Kidney epithelial cell (primary cell): Measurements from ENCODE around the gene PRIM1. TPM values are rescaled to one million over a fixed set of nuclear protein-coding genes. Genes with fewer than 3 reads are reported as not detected.
A peak's percentile ranks its signal among the peaks of the same experiment; 100 is the strongest.
"Not testable (repeated sequence)": the region's sequence is repeated elsewhere in the genome, so short reads cannot be mapped to it uniquely, and the experiment has no call there.

Source experiments
- DNase-seq: peaks from one replicate; pipeline ENCODE4 v3.0.0-alpha.2; 2010; ENCODE audit warnings: low read depth
- H3K27me3 ChIP-seq: 2 replicates; pipeline ENCODE4 v1.6.0; 2011; ENCODE audit warnings: low read length; ENCODE audit not compliant: control insufficient read depth, insufficient read depth
- H3K36me3 ChIP-seq: 2 replicates; pipeline ENCODE4 v1.5.1; 2011; ENCODE audit warnings: low read length; ENCODE audit not compliant: control insufficient read depth, insufficient read depth
- H3K4me3 ChIP-seq: 2 replicates; pipeline ENCODE4 v1.5.1; 2011; ENCODE audit warnings: low read depth, mild to moderate bottlenecking, control low read depth, low read length
- total RNA-seq: library from RNA; depleted of rRNA; stranded (reverse); fragments of >200 nt; gene quantifications from 2 replicates; pipeline ENCODE4 v1.2.3, GENCODE V29; 2015
- TF ChIP-seq, protein P1 (sequence below): IDR thresholded peaks from 2 replicates; pipeline ENCODE4 v1.5.1; 2011; ENCODE audit warnings: mild to moderate bottlenecking, moderate library complexity, low read length, control low read depth, inconsistent platforms; ENCODE audit not compliant: insufficient read depth, poor library complexity, severe bottlenecking

PRIM1 gene
- total RNA-seq, 1 donor from 2014 or later: 4.5 TPM

DNA sequence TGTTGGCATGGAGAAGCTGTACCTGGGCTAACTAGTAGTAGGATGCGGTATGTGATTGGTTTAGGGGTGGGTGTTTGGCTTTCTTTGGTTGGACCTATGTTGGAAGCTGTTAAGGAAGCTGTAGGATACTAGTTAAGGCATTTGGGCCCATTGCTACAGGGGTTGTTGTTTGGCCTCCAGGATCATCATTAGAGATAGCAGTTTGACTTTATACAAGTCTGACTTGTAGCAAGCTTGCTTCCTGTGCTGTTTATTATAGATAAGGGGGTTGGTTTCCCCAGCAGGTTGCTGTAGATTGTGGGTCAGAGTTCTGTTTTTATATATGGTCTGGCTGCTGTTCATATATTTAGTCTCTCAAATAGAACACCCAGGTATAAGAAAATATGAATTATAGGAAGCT lies 1.4 kb upstream of the PRIM1 start:
- H3K4me3 ChIP-seq: no peak overlapping the region
- no peaks in the 10 kb centered on the region for H3K36me3 ChIP-seq
- H3K27me3 ChIP-seq: no peaks in the 10 kb centered on the region
- TF ChIP-seq, protein P1, sequence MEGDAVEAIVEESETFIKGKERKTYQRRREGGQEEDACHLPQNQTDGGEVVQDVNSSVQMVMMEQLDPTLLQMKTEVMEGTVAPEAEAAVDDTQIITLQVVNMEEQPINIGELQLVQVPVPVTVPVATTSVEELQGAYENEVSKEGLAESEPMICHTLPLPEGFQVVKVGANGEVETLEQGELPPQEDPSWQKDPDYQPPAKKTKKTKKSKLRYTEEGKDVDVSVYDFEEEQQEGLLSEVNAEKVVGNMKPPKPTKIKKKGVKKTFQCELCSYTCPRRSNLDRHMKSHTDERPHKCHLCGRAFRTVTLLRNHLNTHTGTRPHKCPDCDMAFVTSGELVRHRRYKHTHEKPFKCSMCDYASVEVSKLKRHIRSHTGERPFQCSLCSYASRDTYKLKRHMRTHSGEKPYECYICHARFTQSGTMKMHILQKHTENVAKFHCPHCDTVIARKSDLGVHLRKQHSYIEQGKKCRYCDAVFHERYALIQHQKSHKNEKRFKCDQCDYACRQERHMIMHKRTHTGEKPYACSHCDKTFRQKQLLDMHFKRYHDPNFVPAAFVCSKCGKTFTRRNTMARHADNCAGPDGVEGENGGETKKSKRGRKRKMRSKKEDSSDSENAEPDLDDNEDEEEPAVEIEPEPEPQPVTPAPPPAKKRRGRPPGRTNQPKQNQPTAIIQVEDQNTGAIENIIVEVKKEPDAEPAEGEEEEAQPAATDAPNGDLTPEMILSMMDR: no peak
- DNase-seq: no peak

DNA sequence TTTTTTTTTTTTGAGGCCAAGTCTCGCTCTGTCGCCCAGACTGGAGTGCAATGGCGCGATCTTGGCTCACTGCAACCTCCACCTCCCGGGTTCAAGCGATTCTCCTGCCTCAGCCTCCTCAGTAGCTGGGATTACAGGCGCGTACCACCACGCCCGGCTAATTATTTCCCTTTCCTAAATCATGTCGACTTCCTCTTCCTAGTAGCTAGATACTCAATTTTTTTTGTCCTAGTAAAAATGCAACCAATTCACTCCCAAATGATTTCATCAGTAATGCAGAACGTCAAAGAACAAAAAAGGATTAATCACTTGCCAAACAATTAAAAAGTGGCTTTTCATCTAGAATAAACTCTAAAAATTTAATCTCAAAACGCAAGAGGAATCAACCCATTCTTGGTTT lies 1.5 kb downstream of the PRIM1 start:
- not testable (repeated sequence) for DNase-seq, H3K27me3 ChIP-seq, H3K4me3 ChIP-seq, H3K36me3 ChIP-seq

DNA sequence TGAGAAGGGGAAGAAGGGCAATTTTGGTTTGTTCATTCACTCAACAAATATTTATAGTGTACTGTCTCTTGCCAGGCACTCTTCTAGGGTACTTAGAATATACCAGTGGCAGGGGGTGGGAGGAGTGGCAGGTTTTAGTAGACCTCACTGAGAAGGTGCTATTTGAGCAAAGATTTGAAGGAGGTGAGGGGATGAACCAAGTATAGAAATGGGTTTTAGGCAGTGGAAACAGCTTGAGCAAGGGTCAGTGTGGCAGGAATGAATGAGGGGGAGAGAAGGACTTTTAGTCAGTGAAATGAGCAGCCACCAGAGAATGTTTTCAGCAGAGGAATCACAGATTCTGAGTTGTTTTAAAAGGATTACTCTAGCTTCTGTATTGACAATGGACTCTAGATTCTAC lies 2.3 kb downstream of the PRIM1 start:
- no peak for DNase-seq
- Histone ChIP-seq H3K4me3 (no peak overlapping the region), H3K36me3 (no peaks in the 10 kb centered on the region), H3K27me3 (no peaks in the 10 kb centered on the region)
- TF ChIP-seq, protein P1: no peak

DNA sequence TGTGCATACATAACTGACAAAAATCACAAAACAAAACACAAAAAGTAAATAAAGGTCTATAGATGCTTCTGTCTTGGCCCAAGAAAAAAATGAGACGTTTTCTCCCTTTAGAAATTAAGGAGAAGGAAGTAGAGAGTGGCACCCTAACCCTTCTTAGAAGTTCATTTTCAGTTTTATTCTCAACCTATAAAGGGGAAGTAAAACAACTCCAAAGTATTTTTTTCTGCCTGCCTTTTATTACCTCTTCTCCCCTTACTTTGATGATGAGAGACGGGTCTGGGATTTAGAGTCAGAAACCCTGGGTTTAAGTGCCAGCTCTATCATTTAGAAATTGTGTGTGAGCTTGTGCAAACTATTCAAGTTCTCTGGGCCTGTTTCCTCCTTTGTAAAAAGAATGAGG lies 2.8 kb downstream of the PRIM1 start:
- Histone ChIP-seq H3K4me3 (no peak overlapping the region), H3K36me3 (no peaks in the 10 kb centered on the region), H3K27me3 (no peaks in the 10 kb centered on the region)
- DNase-seq: no peak
- TF ChIP-seq, protein P1: no peak

DNA sequence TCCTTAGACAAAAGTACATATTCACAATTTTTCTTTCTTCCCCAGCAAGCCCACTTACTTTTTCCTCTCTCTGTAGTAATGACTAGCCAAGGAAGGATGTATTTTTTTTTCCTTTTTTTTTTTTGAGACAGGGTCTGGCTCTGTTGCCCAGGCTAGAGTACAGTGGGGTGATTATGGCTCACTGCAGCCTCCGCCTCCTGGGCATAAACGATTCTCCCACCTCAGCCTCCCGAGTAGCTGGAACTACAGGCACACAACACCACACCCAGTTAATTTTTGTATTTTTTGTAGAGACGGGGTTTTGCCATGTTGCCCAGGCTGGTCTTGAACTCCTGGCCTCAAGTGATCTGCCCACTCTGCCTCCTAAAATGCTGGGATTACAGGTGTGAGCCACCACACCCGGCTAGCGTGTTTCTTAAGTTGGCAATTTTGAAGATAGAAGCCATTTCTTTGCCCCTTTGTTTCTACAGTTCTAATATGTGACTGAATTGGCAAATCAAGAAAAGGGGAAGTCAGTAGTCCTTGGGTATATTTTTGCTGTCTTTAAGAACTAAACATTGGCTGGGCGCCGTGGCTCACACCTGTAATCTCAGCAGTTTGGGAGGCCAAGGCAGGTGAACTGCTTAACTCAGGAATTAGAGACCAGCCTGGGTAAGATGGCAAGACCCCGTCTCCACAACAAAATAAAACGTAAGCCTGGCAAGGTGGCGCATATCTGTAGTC lies 23.8 kb downstream of the PRIM1 start:
- no peak overlapping the region for H3K4me3 ChIP-seq
- TF ChIP-seq, protein P1: no peak
- no peak for DNase-seq
- H3K27me3 ChIP-seq: no peaks in the 10 kb centered on the region
- H3K36me3 ChIP-seq: peaks cover 1% of the 10 kb centered on the region

DNA sequence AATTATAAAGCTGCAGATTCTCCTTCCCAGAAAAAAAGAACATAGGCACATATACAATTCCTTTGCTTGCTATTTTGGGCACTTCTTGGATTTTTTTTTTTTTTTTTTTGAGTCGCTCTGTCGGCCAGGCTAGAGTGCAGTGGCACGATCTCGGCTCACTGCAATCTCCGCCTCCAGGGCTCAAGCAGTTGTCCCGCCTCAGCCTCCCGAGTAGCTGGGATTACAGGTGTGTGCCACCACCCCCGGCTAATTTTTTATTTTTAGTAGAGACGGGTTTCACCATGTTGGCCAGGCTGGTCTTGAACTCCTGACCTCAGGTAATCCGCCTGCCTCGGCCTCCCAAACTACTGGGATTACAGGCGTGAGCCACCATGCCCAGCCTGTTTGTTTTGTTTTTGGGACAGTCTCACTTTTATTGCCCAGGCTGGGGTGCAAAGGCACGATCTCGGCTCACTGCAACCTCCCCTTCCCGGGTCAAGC lies 25.9 kb downstream of the PRIM1 start:
- not testable (repeated sequence) for H3K4me3 ChIP-seq, H3K27me3 ChIP-seq, H3K36me3 ChIP-seq, DNase-seq

DNA sequence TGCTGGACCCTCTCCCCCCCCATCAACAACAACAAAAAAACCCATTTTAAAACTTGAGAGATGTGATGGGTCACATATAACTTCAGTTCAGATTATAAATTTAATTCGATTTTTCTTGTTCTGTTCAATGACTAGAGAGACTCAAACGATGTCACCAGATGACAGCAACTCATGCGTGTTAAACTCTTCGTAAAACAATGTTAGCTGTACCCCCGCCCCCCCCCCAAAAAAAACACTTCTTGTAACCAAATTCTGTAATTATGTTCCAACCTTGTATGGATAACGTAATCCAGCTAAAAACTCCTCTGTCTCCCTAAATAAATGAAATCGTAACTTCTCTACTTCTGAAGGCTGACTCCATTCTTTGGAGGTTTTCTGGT lies 26.4 kb downstream of the PRIM1 start:
- Histone ChIP-seq H3K36me3 (peaks cover 1% of the 10 kb centered on the region), H3K4me3 (peak overlapping the region; percentile 92), H3K27me3 (no peaks in the 10 kb centered on the region)
- DNase-seq: no peak
- TF ChIP-seq, protein P1: no peak
